ENCODE measurements around the gene SFI1. TPM values are rescaled to one million over a fixed set of nuclear protein-coding genes. Genes with fewer than 3 reads are reported as not detected.

The SFI1 gene
- total and polyA plus RNA-seq, 2 experiments from 2014 or later = 9.0 to 17.5 TPM

DNA sequence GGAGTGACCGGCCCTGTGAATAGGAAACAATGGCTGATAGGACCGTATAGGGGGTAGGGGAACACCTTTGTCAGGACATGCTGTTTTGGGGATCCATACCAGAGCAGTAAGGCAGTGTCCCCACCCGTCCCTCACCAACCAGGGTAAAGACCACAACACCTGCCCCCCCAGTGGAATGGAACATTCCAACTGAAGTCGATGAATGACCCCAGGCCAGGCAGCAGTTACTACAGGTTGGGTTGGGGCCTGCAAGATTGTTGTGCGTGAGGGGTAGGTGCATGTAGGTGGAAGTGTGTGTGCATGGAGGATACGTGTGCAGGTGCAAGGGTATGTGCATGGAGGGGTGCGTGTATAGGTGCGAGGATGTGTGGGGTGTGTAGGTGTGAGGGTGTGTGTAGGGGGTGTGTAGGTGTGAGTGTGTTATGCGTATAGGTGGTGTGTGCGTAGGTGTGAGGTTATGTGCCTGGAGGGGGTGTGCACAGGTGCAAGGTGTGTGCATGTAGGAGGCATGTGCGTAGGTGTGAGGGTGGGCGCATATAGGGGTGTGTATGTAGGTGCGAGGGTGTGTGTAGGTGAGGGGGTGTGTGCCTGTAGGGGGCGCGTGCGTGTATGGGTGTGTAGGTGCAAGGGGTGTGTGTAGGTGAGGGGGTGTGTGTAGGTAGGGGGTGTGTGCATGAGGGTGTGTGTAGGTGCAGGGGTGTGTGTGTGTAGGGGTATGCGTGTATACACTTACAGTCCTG, 132.8 kb downstream of the SFI1 start:
- Histone ChIP-seq H3K4me1 (ENCODE audit: insufficient read depth) (peaks cover 5% of the 10 kb centered on the region; the same call in 1 of the 2 replicates), H3K4me2 (ENCODE audit: unreplicated experiment) (peak overlapping the region; percentile 90), H3F3A (ENCODE audit: insufficient read depth) (0 out of 2 replicates have a peak, but pooled peaks cover 10% of the 10 kb centered on the region), H3K36me3 (ENCODE audit: low read depth) (no peaks in the 10 kb centered on the region), H3K9ac (peak overlapping the region; percentile 90), H3K27ac (peak overlapping the region; percentile 75; the same call in 1 of the 2 replicates), H2AFZ (no peak overlapping the region), H4K20me1 (ENCODE audit: insufficient read depth) (no peaks in the 10 kb centered on the region), H3K4me3 (peak overlapping the region; percentile 88), H3K27me3 (replicated peaks; ENCODE audit: insufficient read depth) (no peaks in the 10 kb centered on the region), H3K9me2 (ENCODE audit: insufficient read depth) (no peaks in the 10 kb centered on the region), H3K79me2 (ENCODE audit: insufficient read depth) (peaks cover 87% of the 10 kb centered on the region), H3K9me3 (ENCODE audit: low read depth) (no peaks in the 10 kb centered on the region)
- TF ChIP-seq EZH2 (IDR thresholded peaks at IDR 0.05; ENCODE audit: insufficient read depth, poor library complexity, severe bottlenecking) (no peak), EZH2phosphoT487 (IDR thresholded peaks at IDR 0.05; ENCODE audit: insufficient read depth, low read depth) (no peak)
- DNase-seq = no peak
- in situ Hi-C loops (cut with MboI) = no loop called here
- whole genome bisulfite sequencing, 2 experiments (ENCODE audit: low coverage in 1 of 2, low lambda C conversion rate in 2 of 2, missing lambda C conversion rate in 2 of 2) = 94 to 96% methylated on average over 16 to 17 of the region's 17 CpGs

GRCh38 chr22:31629741-31630184, 133.4 kb downstream of the SFI1 start:
- Histone ChIP-seq H3K27ac (peak overlapping the region; percentile 75), H3K27me3 (replicated peaks; ENCODE audit: insufficient read depth) (no peaks in the 10 kb centered on the region), H3K36me3 (ENCODE audit: low read depth) (no peaks in the 10 kb centered on the region), H3K79me2 (ENCODE audit: insufficient read depth) (peaks cover 85% of the 10 kb centered on the region), H3K4me3 (peak overlapping the region; percentile 88), H3K9ac (peak overlapping the region; percentile 90), H4K20me1 (ENCODE audit: insufficient read depth) (no peaks in the 10 kb centered on the region), H3K9me2 (ENCODE audit: insufficient read depth) (no peaks in the 10 kb centered on the region), H3K4me2 (ENCODE audit: unreplicated experiment) (peak overlapping the region; percentile 90), H2AFZ (peak overlapping the region; percentile 68; the same call in 1 of the 2 replicates), H3K9me3 (ENCODE audit: low read depth) (no peaks in the 10 kb centered on the region), H3K4me1 (ENCODE audit: insufficient read depth) (peaks cover 5% of the 10 kb centered on the region; the same call in 1 of the 2 replicates), H3F3A (ENCODE audit: insufficient read depth) (0 out of 2 replicates have a peak, but pooled peaks cover 10% of the 10 kb centered on the region)
- in situ Hi-C loops (cut with MboI) = loop anchor here (5.0 kb wide), 1 partner anchor 62 kb away; no protein-coding TSS in a partner anchor
- 21 to 35% methylated on average over 7 to 14 of the region's 14 CpGs for WGBS, 2 experiments (ENCODE audit: low coverage in 1 of 2, low lambda C conversion rate in 2 of 2, missing lambda C conversion rate in 2 of 2)
- DNase-seq = no peak
- TF ChIP-seq EZH2 (IDR thresholded peaks at IDR 0.05; ENCODE audit: insufficient read depth, poor library complexity, severe bottlenecking) (no peak), EZH2phosphoT487 (IDR thresholded peaks at IDR 0.05; ENCODE audit: insufficient read depth, low read depth) (no peak)

DNA sequence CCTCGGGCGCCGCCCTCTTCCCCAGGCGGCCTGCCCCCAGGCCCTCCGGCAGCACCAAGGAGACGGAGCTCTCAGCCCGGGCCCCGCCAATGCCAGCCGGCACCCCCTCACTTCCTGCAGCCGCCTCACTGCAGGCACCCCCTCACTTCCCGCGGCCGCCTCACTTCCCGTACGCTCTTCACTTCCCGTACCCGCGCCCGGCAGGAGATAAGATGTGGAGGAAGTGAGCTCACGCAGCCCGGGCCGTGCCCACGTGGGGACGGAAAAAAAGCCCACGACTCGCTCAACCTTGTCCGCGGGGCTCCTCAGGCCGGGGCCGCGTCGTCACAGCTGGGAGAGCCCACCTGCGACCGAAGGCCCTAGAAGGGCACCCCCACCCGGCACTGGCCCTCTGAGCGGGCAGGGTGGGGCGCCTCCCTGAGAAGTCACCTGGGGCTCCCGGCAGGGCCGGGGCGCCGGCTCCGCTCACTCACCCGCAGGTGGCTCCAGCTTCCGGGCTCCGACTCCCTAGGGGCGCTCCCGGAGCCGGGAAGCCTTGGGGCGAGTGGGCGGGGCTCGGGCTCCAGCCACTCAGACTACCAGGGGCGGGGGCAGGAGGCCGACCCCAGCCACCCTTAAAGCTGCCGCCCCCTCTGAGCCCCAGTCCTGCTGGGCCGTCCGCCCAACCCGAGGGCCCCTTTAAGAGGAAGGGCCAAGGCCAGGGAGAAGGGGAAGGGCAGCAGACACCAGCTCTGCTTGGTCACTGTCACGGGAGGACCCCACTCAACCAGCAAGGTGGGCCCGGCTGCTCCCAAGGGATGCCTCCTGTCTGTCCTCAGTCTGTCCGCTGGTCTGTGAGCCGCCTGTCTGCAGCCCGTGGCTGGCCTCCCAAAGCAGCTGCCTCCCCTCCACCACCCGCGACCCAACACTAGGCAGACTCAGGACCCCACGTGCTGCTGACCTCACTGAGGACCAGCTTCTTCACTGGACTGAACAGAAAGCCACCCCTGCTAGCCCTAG, 134.3 kb downstream of the SFI1 start:
- Histone ChIP-seq H3K36me3 (ENCODE audit: low read depth) (no peaks in the 10 kb centered on the region), H4K20me1 (ENCODE audit: insufficient read depth) (no peaks in the 10 kb centered on the region), H3K9me3 (ENCODE audit: low read depth) (no peaks in the 10 kb centered on the region), H3K4me2 (ENCODE audit: unreplicated experiment) (peak overlapping the region; percentile 90), H3K9ac (peak overlapping the region; percentile 90), H3K9me2 (ENCODE audit: insufficient read depth) (no peaks in the 10 kb centered on the region), H3K4me1 (ENCODE audit: insufficient read depth) (peaks cover 5% of the 10 kb centered on the region; the same call in 1 of the 2 replicates), H3K27me3 (replicated peaks; ENCODE audit: insufficient read depth) (no peaks in the 10 kb centered on the region), H3F3A (ENCODE audit: insufficient read depth) (0 out of 2 replicates have a peak, but pooled peaks cover 10% of the 10 kb centered on the region), H3K79me2 (ENCODE audit: insufficient read depth) (peaks cover 85% of the 10 kb centered on the region), H2AFZ (peak overlapping the region; percentile 68), H3K27ac (peak overlapping the region; percentile 75), H3K4me3 (peak overlapping the region; percentile 88)
- 1% methylated on average over 53 to 62 of the region's 65 CpGs for WGBS, 2 experiments (ENCODE audit: low coverage in 1 of 2, low lambda C conversion rate in 2 of 2, missing lambda C conversion rate in 2 of 2)
- peak; percentile 87 for DNase-seq
- in situ Hi-C loops (cut with MboI) = loop anchor here (5.0 kb wide), 1 partner anchor 63 kb away; no protein-coding TSS in a partner anchor
- TF ChIP-seq EZH2 (IDR thresholded peaks at IDR 0.05; ENCODE audit: insufficient read depth, poor library complexity, severe bottlenecking) (no peak), EZH2phosphoT487 (IDR thresholded peaks at IDR 0.05; ENCODE audit: insufficient read depth, low read depth) (no peak)

DNA sequence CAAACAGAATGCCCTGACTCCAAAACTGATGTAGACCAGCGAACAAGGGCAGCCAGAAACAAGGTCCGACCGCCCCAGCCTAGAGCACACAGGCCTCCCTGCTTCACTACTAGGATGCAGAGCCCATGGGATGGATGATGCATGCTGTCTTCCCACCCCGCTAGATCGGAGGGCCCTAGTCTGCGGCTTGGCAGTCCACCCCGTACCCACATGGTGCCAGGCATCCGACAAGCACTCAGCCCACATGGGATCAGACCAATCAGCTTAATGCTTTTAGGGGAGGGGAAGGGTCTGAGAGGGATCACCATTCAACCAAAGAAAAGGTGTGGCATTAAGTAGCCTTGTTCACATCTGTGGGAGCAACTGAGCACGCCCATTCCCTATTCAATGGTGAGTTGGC, 135.1 kb downstream of the SFI1 start:
- Histone ChIP-seq H3K9ac (peak overlapping the region; percentile 90), H4K20me1 (ENCODE audit: insufficient read depth) (no peaks in the 10 kb centered on the region), H3F3A (ENCODE audit: insufficient read depth) (0 out of 2 replicates have a peak, but pooled peaks cover 10% of the 10 kb centered on the region), H3K27me3 (replicated peaks; ENCODE audit: insufficient read depth) (no peaks in the 10 kb centered on the region), H3K9me2 (ENCODE audit: insufficient read depth) (no peaks in the 10 kb centered on the region), H3K4me1 (ENCODE audit: insufficient read depth) (peaks cover 5% of the 10 kb centered on the region; the same call in 1 of the 2 replicates), H3K36me3 (ENCODE audit: low read depth) (no peaks in the 10 kb centered on the region), H3K4me2 (ENCODE audit: unreplicated experiment) (peak overlapping the region; percentile 90), H2AFZ (no peak overlapping the region), H3K9me3 (ENCODE audit: low read depth) (no peaks in the 10 kb centered on the region), H3K4me3 (peak overlapping the region; percentile 88), H3K79me2 (ENCODE audit: insufficient read depth) (peaks cover 85% of the 10 kb centered on the region), H3K27ac (peak overlapping the region; percentile 75)
- in situ Hi-C loops (cut with MboI) = loop anchor here (5.0 kb wide), 1 partner anchor 64 kb away; no protein-coding TSS in a partner anchor
- TF ChIP-seq EZH2phosphoT487 (IDR thresholded peaks at IDR 0.05; ENCODE audit: insufficient read depth, low read depth) (no peak), EZH2 (IDR thresholded peaks at IDR 0.05; ENCODE audit: insufficient read depth, poor library complexity, severe bottlenecking) (no peak)
- DNase-seq = peak; percentile 66
- WGBS, 2 experiments (ENCODE audit: low coverage in 1 of 2, low lambda C conversion rate in 2 of 2, missing lambda C conversion rate in 2 of 2) = 36 to 38% methylated on average over 9 of the region's 9 CpGs
